Measurements from ENCODE around the gene SLC25A22. TPM values are rescaled to one million over a fixed set of nuclear protein-coding genes. Genes with fewer than 3 reads are reported as not detected.

The SLC25A22 gene
- total RNA-seq, 1 experiment from 2014 or later, result 31.8 TPM

GRCh38 chr11:763549-764321 lies 34.3 kb downstream of the SLC25A22 start:
- no TSS peak for BruUV-seq (replicated peaks)
- CTCF ChIA-PET, result no interaction called here

DNA sequence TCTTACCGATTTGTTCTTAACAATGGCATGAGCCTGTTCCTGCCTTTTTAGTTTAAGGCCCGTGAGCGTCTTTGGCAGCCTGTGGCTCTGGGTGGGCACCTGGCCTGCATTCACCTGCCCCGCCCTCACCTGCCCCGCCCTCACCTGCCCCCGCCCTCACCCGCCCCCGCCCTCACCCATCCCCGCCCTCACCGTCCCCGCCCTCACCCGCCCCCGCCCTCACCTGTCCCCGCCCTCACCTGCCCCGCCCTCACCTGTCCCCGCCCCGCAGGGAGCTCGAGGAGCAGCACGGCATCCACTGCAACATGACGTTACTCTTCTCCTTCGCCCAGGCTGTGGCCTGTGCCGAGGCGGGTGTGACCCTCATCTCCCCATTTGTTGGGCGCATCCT lies 35.0 kb downstream of the SLC25A22 start:
- ChIA-PET CTCF (no interaction called here), POLR2A (interaction anchor here (0.5 to 1.4 kb wide), 3 partner anchors 16 to 74 kb away, joined by 4 to 7 read pairs (median 6); partner anchors contain the start of gene TALDO1)
- no peak overlapping the region for H3K4me3 Mint-ChIP-seq (ENCODE audit: unreplicated experiment)
- TF ChIP-seq, protein P1, sequence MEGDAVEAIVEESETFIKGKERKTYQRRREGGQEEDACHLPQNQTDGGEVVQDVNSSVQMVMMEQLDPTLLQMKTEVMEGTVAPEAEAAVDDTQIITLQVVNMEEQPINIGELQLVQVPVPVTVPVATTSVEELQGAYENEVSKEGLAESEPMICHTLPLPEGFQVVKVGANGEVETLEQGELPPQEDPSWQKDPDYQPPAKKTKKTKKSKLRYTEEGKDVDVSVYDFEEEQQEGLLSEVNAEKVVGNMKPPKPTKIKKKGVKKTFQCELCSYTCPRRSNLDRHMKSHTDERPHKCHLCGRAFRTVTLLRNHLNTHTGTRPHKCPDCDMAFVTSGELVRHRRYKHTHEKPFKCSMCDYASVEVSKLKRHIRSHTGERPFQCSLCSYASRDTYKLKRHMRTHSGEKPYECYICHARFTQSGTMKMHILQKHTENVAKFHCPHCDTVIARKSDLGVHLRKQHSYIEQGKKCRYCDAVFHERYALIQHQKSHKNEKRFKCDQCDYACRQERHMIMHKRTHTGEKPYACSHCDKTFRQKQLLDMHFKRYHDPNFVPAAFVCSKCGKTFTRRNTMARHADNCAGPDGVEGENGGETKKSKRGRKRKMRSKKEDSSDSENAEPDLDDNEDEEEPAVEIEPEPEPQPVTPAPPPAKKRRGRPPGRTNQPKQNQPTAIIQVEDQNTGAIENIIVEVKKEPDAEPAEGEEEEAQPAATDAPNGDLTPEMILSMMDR (IDR thresholded peaks at IDR 0.05; ENCODE audit: insufficient read depth in 1 of 2, low read depth in 1 of 2, low read length in 1 of 2, severe bottlenecking in 1 of 2, unreplicated experiment in 1 of 2), result no peak
- intact Hi-C loops (cut with micrococcal nuclease; ENCODE audit: unreplicated experiment), result no loop called here
- peaks cover 96% of the 10 kb centered on the region for H3K36me3 Mint-ChIP-seq (ENCODE audit: insufficient read depth, unreplicated experiment)
- Histone ChIP-seq H3K4me3 (ENCODE audit: low read depth, low read length) (no peak overlapping the region), H3K4me1 (no peaks in the 10 kb centered on the region), H3K9me3 (no peaks in the 10 kb centered on the region), H3K36me3 (ENCODE audit: control insufficient read depth, insufficient read depth, low read length) (peaks cover 15% of the 10 kb centered on the region), H3K27me3 (replicated peaks; ENCODE audit: control insufficient read depth, insufficient read depth, low read length) (no peaks in the 10 kb centered on the region)
- peak in 1 of 2 experiments; percentile 65 for DNase-seq
- peak overlapping the region; percentile 48 for H3K27ac Mint-ChIP-seq (ENCODE audit: unreplicated experiment)
- H3K9me3 Mint-ChIP-seq (ENCODE audit: unreplicated experiment), result no peaks in the 10 kb centered on the region
- no peaks in the 10 kb centered on the region for H3K4me1 Mint-ChIP-seq (ENCODE audit: low read depth, unreplicated experiment)
- H3K27me3 Mint-ChIP-seq (ENCODE audit: insufficient read depth, unreplicated experiment), result no peaks in the 10 kb centered on the region
- no TSS peak for BruUV-seq (replicated peaks)

More at GRCh38 chr11:763549-764321, 34.3 kb downstream of the SLC25A22 start:
- intact Hi-C loops (cut with micrococcal nuclease; ENCODE audit: unreplicated experiment), result no loop called here
- TF ChIP-seq, protein P1 (IDR thresholded peaks at IDR 0.05; ENCODE audit: insufficient read depth in 1 of 2, low read depth in 1 of 2, low read length in 1 of 2, severe bottlenecking in 1 of 2, unreplicated experiment in 1 of 2), result no peak
- Mint-ChIP-seq H3K27me3 (ENCODE audit: insufficient read depth, unreplicated experiment) (no peaks in the 10 kb centered on the region), H3K4me3 (ENCODE audit: unreplicated experiment) (no peak overlapping the region), H3K27ac (ENCODE audit: unreplicated experiment) (peak overlapping the region; percentile 48), H3K4me1 (ENCODE audit: low read depth, unreplicated experiment) (no peaks in the 10 kb centered on the region), H3K9me3 (ENCODE audit: unreplicated experiment) (no peaks in the 10 kb centered on the region), H3K36me3 (ENCODE audit: insufficient read depth, unreplicated experiment) (peaks cover 93% of the 10 kb centered on the region)
- no peak overlapping the region for H3K4me3 ChIP-seq (ENCODE audit: low read depth, low read length)
- no peaks in the 10 kb centered on the region for H3K4me1 ChIP-seq
- H3K9me3 ChIP-seq, result no peaks in the 10 kb centered on the region
- H3K36me3 ChIP-seq (ENCODE audit: control insufficient read depth, insufficient read depth, low read length), result peaks cover 15% of the 10 kb centered on the region
- POLR2A ChIA-PET, result interaction anchor here (0.5 to 1.4 kb wide), 3 partner anchors 17 to 74 kb away, joined by 4 to 7 read pairs (median 6); partner anchors contain the start of gene TALDO1
- no peaks in the 10 kb centered on the region for H3K27me3 ChIP-seq (replicated peaks; ENCODE audit: control insufficient read depth, insufficient read depth, low read length)
- DNase-seq, result no peak

DNA sequence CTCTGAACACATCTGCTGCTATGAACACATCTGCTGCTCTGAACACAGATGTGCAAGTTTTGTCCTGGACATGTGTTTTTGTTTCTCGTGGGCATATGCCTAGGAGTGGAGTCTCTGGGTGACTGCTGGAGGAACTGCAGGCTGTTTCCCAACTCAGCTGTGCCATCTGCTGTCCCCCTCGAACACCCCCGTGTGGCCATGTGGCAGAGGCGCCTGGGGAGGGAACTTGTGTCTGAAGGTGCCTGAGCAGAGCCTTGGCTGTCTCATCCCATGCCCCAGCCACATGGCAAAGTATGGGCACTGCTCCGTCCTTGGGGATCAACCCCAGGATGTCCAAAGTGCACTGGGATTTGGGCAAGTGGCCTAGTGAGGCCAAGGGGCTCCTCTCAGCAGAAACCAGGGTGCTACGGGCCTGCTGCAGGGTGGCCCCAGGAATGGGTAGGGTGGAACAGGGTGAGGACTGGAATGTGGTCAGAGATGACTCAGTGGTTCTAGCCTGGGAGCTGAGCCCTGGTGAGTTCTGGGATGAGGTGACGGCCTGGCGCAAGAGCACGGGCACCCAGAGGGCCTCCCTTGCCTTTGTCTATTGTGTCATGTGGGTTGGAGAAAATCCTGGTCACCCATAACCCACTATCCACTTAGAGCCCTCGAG lies 35.5 kb downstream of the SLC25A22 start:
- TF ChIP-seq, protein P1 (IDR thresholded peaks at IDR 0.05; ENCODE audit: insufficient read depth in 1 of 2, low read depth in 1 of 2, low read length in 1 of 2, severe bottlenecking in 1 of 2, unreplicated experiment in 1 of 2), result peak in 1 of 2 experiments; percentile 33
- H3K36me3 ChIP-seq (ENCODE audit: control insufficient read depth, insufficient read depth, low read length), result peaks cover 16% of the 10 kb centered on the region
- H3K27me3 ChIP-seq (replicated peaks; ENCODE audit: control insufficient read depth, insufficient read depth, low read length), result no peaks in the 10 kb centered on the region
- Mint-ChIP-seq H3K4me3 (ENCODE audit: unreplicated experiment) (no peak overlapping the region), H3K27ac (ENCODE audit: unreplicated experiment) (peak overlapping the region; percentile 48), H3K27me3 (ENCODE audit: insufficient read depth, unreplicated experiment) (no peaks in the 10 kb centered on the region), H3K36me3 (ENCODE audit: insufficient read depth, unreplicated experiment) (peaks cover 98% of the 10 kb centered on the region), H3K9me3 (ENCODE audit: unreplicated experiment) (no peaks in the 10 kb centered on the region), H3K4me1 (ENCODE audit: low read depth, unreplicated experiment) (no peaks in the 10 kb centered on the region)
- peak; percentile 54 to 58 for DNase-seq
- POLR2A ChIA-PET, result interaction anchor here (1.4 kb wide), 1 partner anchor 16 kb away, joined by 7 read pairs; the partner anchor contains the start of gene TALDO1
- H3K9me3 ChIP-seq, result no peaks in the 10 kb centered on the region
- intact Hi-C loops (cut with micrococcal nuclease; ENCODE audit: unreplicated experiment), result no loop called here
- no TSS peak for BruUV-seq (replicated peaks)
- CTCF ChIA-PET, result no interaction called here
- H3K4me3 ChIP-seq (ENCODE audit: low read depth, low read length), result no peak overlapping the region
- H3K4me1 ChIP-seq, result no peaks in the 10 kb centered on the region
